Body of pancreas (tissue), 4 donors: Measurements from ENCODE around the gene TICAM2. TPM values are rescaled to one million over a fixed set of nuclear protein-coding genes. Genes with fewer than 3 reads are reported as not detected.
A peak's percentile ranks its signal among the peaks of the same experiment; 100 is the strongest.

ENCODE experiments used
- ATAC-seq: fragments of 150-250 bp; one replicate; pipeline ENCODE4 v1.9.1; 2016
- DNase-seq, 4 donors: peaks; one replicate each; pipeline ENCODE4 v3.0.0-alpha.2; 2019
- H3K27ac ChIP-seq, 4 donors: fragments of 200-600 bp; sonication (generic); 1 replicate in 3 of 4; 2 replicates in 1 of 4; pipeline versions ENCODE4 v1.5.1 to v1.6.1; 2016 to 2019; ENCODE audit warnings: mild to moderate bottlenecking in 1 of 4, mixed read lengths in 1 of 4, moderate library complexity in 1 of 4
- H3K27me3 ChIP-seq, 2 donors: fragments of 200-600 bp; sonication (generic); one replicate each; pipeline ENCODE4 v1.6.0; 2016; ENCODE audit warnings: mild to moderate bottlenecking in 1 of 2
- H3K36me3 ChIP-seq, 2 donors: fragments of 200-600 bp; sonication (generic); replicated peaks in 1 of 2; 2 replicates each; pipeline ENCODE4 v1.5.1; 2016; ENCODE audit warnings: low read depth in 2 of 2; ENCODE audit not compliant: insufficient read depth in 1 of 2
- H3K4me1 ChIP-seq: fragments of 200-600 bp; sonication (generic); one replicate; pipeline ENCODE4 v1.6.0; 2016
- H3K4me3 ChIP-seq, 2 donors: fragments of 200-600 bp; sonication (generic); 1 replicate in 1 of 2; 2 replicates in 1 of 2; pipeline ENCODE4 v1.5.1; 2016 to 2019
- H3K9me3 ChIP-seq, 3 donors: fragments of 200-600 bp; sonication (generic); 1 replicate in 2 of 3; 2 replicates in 1 of 3; pipeline ENCODE4 v1.5.1; 2016
- POLR2A ChIP-seq, 3 donors: fragments of 450-650 bp; IDR thresholded peaks; one replicate each; pipeline ENCODE4 v1.6.1; 2016; ENCODE audit warnings: antibody characterized with exemption in 3 of 3, mild to moderate bottlenecking in 2 of 3
- WGBS, 2 donors: methylation state at CpG; one replicate each; pipeline ENCODE4 v1.1.5; 2017; 5-methylcytosine and 5-hydroxymethylcytosine counted together
- intact Hi-C: fragments of 100-400 bp; cut with DNase I; formaldehyde crosslinking; loops from one replicate; pipeline ENCODE4 v1.15.1; 2023
- total RNA-seq, 2 donors: library from RNA; depleted of rRNA; stranded (reverse); fragments of >200 nt; gene quantifications; one replicate each; pipeline ENCODE4 v1.1.0, GENCODE V29; 2016
- TF ChIP-seq, protein P1 (sequence below), 7 experiments: fragments of 450-650 bp in 4 of 7; fragments of 200-600 bp in 3 of 7; sonication (generic) in 3 of 7; IDR thresholded peaks; one replicate each; pipeline ENCODE4 v1.5.1; 2016 to 2019; ENCODE audit warnings: antibody characterized with exemption in 7 of 7

Gene TICAM2
- total RNA-seq, 2 donors from 2014 or later, result 0.52 to 1.6 TPM

DNA sequence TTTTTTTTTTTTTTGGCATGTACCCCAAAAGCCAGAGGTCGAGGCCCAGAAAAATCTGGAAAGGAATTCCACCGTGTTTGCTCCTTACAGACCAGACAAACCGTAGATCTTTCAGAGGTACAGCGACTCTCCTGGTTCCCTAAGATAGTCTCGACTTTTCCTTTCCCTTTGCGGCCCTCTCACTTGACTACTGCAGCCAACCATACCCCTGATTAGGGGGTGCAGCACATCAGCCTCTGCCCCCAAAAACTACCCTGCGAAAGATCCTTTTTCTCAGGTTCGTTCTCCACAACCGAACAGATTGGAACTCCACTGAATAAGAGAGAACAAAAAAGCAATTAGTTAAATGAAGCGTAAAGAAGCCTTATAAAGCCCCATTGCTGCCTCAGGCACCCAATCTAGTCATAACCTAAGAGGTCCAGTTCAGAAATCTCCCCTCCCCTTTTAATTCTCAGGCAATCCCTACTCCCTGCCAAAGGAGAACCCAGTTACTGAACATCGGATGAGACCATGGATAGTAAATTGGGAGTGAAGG, 379 bp upstream of the TICAM2 start:
- intact Hi-C loops, result no loop called here
- H3K27me3 ChIP-seq, result no peaks in the 10 kb centered on the region
- no peak for TF ChIP-seq POLR2A (IDR thresholded peaks at IDR 0.05)
- TF ChIP-seq, protein P1, sequence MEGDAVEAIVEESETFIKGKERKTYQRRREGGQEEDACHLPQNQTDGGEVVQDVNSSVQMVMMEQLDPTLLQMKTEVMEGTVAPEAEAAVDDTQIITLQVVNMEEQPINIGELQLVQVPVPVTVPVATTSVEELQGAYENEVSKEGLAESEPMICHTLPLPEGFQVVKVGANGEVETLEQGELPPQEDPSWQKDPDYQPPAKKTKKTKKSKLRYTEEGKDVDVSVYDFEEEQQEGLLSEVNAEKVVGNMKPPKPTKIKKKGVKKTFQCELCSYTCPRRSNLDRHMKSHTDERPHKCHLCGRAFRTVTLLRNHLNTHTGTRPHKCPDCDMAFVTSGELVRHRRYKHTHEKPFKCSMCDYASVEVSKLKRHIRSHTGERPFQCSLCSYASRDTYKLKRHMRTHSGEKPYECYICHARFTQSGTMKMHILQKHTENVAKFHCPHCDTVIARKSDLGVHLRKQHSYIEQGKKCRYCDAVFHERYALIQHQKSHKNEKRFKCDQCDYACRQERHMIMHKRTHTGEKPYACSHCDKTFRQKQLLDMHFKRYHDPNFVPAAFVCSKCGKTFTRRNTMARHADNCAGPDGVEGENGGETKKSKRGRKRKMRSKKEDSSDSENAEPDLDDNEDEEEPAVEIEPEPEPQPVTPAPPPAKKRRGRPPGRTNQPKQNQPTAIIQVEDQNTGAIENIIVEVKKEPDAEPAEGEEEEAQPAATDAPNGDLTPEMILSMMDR (IDR thresholded peaks at IDR 0.05), result no peak
- H3K27ac ChIP-seq, result peak overlapping the region; percentile 5 to 94 (median 91)
- H3K4me1 ChIP-seq, result peaks cover 18% of the 10 kb centered on the region
- H3K9me3 ChIP-seq, result no peaks in the 10 kb centered on the region
- ATAC-seq (peak; percentile 16), DNase-seq (no peak)
- 38 to 41% methylated on average over 11 of the region's 11 CpGs for WGBS, 2 donors
- H3K4me3 ChIP-seq, result peak overlapping the region; percentile 65 to 90
- H3K36me3 ChIP-seq, result no peaks in the 10 kb centered on the region

DNA sequence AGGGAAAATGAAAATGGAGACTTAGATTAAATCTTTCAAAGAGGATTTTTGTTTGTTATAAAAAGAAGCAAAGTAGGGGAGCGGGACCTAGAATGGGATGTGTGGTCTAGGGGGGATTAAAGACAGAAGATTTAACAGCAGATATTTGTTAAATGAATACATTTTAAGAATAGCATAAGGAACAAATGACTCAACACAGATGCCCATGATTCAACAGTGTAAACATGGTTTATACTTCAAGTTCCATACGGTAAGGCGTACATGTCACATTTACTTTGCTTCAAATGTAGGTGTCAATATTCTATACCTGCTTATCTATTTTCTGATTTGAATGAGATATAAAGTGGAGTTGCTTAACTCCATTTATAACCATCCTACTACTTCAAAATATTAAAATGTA, 1.5 kb downstream of the TICAM2 start:
- peaks cover 18% of the 10 kb centered on the region for H3K4me1 ChIP-seq
- H3K27ac ChIP-seq, result no peak overlapping the region
- intact Hi-C loops, result no loop called here
- no peak overlapping the region for H3K4me3 ChIP-seq
- no peaks in the 10 kb centered on the region for H3K27me3 ChIP-seq
- no peaks in the 10 kb centered on the region for H3K9me3 ChIP-seq
- ATAC-seq (no peak), DNase-seq (no peak)
- 76 to 90% methylated on average over 3 of the region's 3 CpGs for WGBS, 2 donors
- H3K36me3 ChIP-seq, result no peaks in the 10 kb centered on the region
- TF ChIP-seq POLR2A (IDR thresholded peaks at IDR 0.05), result no peak
- TF ChIP-seq, protein P1 (IDR thresholded peaks at IDR 0.05), result no peak

DNA sequence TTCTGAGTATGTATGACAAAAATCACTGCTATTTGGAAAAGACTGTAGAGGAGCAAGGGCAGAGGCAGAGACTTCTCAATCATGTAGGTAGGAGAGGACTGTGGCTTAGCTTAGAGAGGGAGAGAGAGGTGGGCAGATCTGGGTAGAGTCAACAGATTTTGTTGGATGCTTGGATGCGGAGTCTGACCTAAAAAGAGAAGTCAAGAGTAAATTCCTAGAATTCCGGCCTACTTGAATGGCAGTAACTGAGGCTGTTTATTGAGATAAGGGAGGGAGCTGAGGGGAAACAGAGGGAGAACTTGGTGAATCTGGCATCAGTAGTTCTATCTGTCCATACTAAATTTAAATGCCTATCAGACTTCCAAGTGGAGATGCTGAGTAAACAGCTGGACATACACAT, 2.4 kb downstream of the TICAM2 start:
- Histone ChIP-seq H3K4me1 (peaks cover 18% of the 10 kb centered on the region), H3K36me3 (no peaks in the 10 kb centered on the region), H3K27ac (no peak overlapping the region), H3K9me3 (no peaks in the 10 kb centered on the region), H3K4me3 (no peak overlapping the region), H3K27me3 (no peaks in the 10 kb centered on the region)
- DNase-seq (no peak), ATAC-seq (no peak)
- TF ChIP-seq, protein P1 (IDR thresholded peaks at IDR 0.05), result no peak
- TF ChIP-seq POLR2A (IDR thresholded peaks at IDR 0.05), result no peak
- 80% methylated on average over 2 of the region's 2 CpGs for WGBS, 2 donors
- intact Hi-C loops, result no loop called here

DNA sequence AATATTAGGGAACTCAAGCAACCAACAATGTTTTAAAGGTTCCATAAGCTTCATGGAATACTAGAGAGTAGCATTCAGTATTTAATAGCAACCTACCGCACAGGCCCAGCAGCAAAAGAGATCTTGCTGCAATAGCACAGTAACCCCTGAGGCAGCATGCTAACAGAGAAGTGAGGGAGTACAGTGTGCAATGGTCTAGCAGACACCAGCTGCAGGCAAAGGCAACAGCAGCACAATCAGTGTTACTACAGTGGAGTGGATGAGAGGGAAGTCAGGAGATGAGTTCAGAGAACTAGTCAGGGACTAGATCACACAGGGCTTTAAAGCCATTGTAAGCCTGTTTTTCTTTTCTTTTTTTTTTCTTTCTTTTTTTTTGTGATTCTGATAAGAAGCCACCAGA, 2.8 kb downstream of the TICAM2 start:
- Histone ChIP-seq H3K36me3 (no peaks in the 10 kb centered on the region), H3K27me3 (no peaks in the 10 kb centered on the region), H3K9me3 (no peaks in the 10 kb centered on the region), H3K4me1 (peaks cover 18% of the 10 kb centered on the region), H3K4me3 (no peak overlapping the region), H3K27ac (no peak overlapping the region)
- TF ChIP-seq, protein P1 (IDR thresholded peaks at IDR 0.05), result no peak
- peak in 1 of 3 donors; percentile 11 for TF ChIP-seq POLR2A (IDR thresholded peaks at IDR 0.05)
- DNase-seq (peak in 3 of 4 donors; percentile 16 to 41 (median 30)), ATAC-seq (no peak)
- intact Hi-C loops, result no loop called here
- 76 to 83% methylated on average over 1 of the region's 1 CpG for WGBS, 2 donors
